ENCODE results near the gene INAVA. TPM values are rescaled to one million over a fixed set of nuclear protein-coding genes. Genes with fewer than 3 reads are reported as not detected.

The INAVA gene
- total and polyA plus RNA-seq, 10 of the 15 experiments (the other 5 are each of a cell fraction or from before 2014, with no cell fraction given) = 3.6 to 15.4 (median 9.5) TPM

GRCh38 chr1:200901350-200901749, 6.7 kb downstream of the INAVA start:
- 61% methylated on average over 5 of the region's 5 CpGs for WGBS (ENCODE audit: insufficient coverage, insufficient replicate concordance, low lambda C conversion rate, missing lambda C conversion rate)
- RAD21 ChIA-PET (ENCODE audit: unreplicated experiment) = interaction anchor here (0.9 kb wide), 1 partner anchor 10 kb away, joined by 4 read pairs; no protein-coding TSS in a partner anchor
- H3K4me3 ChIP-seq = no peak overlapping the region
- no peak overlapping the region for H2AFZ ChIP-seq (ENCODE audit: control insufficient read depth, low read depth, low read length)
- SMC1A ChIA-PET (ENCODE audit: uncharacterized antibody, unreplicated experiment) = interaction anchor here (1.5 to 11.7 kb wide), 2 partner anchors 9 to 37 kb away, joined by 5 to 193 read pairs; partner anchors contain the start of gene INAVA
- FAIRE-seq = no peak
- ATAC-seq = no peak
- no peak overlapping the region for H3K4me2 ChIP-seq (ENCODE audit: control insufficient read depth, insufficient read depth)
- no peak overlapping the region for H3K9ac ChIP-seq (ENCODE audit: control insufficient read depth, insufficient read depth, low read length)
- no peaks in the 10 kb centered on the region for H3K79me2 ChIP-seq (ENCODE audit: control insufficient read depth, insufficient read depth, low read length)
- no peak for DNase-seq (ENCODE audit: low read depth, low spot score)
- intact Hi-C loops (cut with micrococcal nuclease; ENCODE audit: unreplicated experiment) (no loop called here), in situ Hi-C loops (cut with MboI) (no loop called here)
- no peaks in the 10 kb centered on the region for H3K27me3 ChIP-seq (replicated peaks in 1 of 2; ENCODE audit: control insufficient read depth in 2 of 2, insufficient read depth in 2 of 2, low read length in 1 of 2)
- H4K20me1 ChIP-seq (ENCODE audit: control insufficient read depth, insufficient read depth) = no peaks in the 10 kb centered on the region
- H3K9me3 ChIP-seq (replicated peaks; ENCODE audit: control insufficient read depth, insufficient read depth, low read length) = no peaks in the 10 kb centered on the region
- H3K27ac ChIP-seq (ENCODE audit: control insufficient read depth, insufficient read depth) = no peak overlapping the region
- no TSS peak for BruUV-seq (replicated peaks)
- H3K4me1 ChIP-seq (ENCODE audit: control insufficient read depth, insufficient read depth, low read length) = peaks cover 7% of the 10 kb centered on the region
- POLR2A ChIA-PET = no interaction called here
- CTCF ChIA-PET = interaction anchor here (0.7 to 9.2 kb wide), 4 partner anchors 9 to 125 kb away, joined by 4 to 131 read pairs (median 4); partner anchors contain the start of gene INAVA
- peaks cover 0 to 26% of the 10 kb centered on the region in 2 experiments; a peak in 2 of 4 replicates for H3K36me3 ChIP-seq (ENCODE audit: control insufficient read depth in 2 of 2, insufficient read depth in 2 of 2, low read length in 1 of 2)
- TF ChIP-seq PRDM15 (CRISPR knock-in tag; IDR thresholded peaks at IDR 0.05) = no peak
- TF ChIP-seq HDGF (IDR thresholded peaks at IDR 0.05) = no peak
- no peak for TF ChIP-seq RCOR1 (conservative IDR thresholded peaks at IDR 0.05; ENCODE audit: low read depth, low read length)
- TF ChIP-seq IKZF2 (IDR thresholded peaks at IDR 0.05) = no peak
- no peak for TF ChIP-seq EP300 (IDR thresholded peaks at IDR 0.05; ENCODE audit: borderline replicate concordance in 1 of 2, control insufficient read depth in 1 of 2, low read depth in 2 of 2, low read length in 2 of 2)
- no peak for TF ChIP-seq JUNB (IDR thresholded peaks at IDR 0.05)
- no peak for TF ChIP-seq EGR1 (IDR thresholded peaks at IDR 0.05; ENCODE audit: borderline replicate concordance in 1 of 2, low read depth in 2 of 2, low read length in 2 of 2)
- no peak for TF ChIP-seq WRNIP1 (IDR thresholded peaks at IDR 0.05; ENCODE audit: borderline replicate concordance, low read depth, low read length)
- TF ChIP-seq YBX1 (IDR thresholded peaks at IDR 0.05) = no peak
- no peak for TF ChIP-seq E2F8 (IDR thresholded peaks at IDR 0.05; ENCODE audit: low read depth, partially characterized antibody)
- TF ChIP-seq TBL1XR1 (IDR thresholded peaks at IDR 0.05; ENCODE audit: low read depth, low read length) = no peak
- no peak for TF ChIP-seq ZNF207 (IDR thresholded peaks at IDR 0.05; ENCODE audit: borderline replicate concordance)
- no peak for TF ChIP-seq POLR2A (IDR thresholded peaks at IDR 0.05; ENCODE audit: low read depth, low read length)
- TF ChIP-seq EZH2 (IDR thresholded peaks at IDR 0.05; ENCODE audit: borderline replicate concordance, control insufficient read depth, low read depth, low read length) = no peak
- TF ChIP-seq STAT1 (conservative IDR thresholded peaks at IDR 0.05) = no peak

Data from GM12878 (cell line).